Adrenal gland (tissue), 5 donors: ENCODE data around the gene UBE2Q2.

Experiments used
- CTCF ChIP-seq, 6 experiments: fragments of 450-650 bp in 4 of 6; fragments of 200-600 bp in 2 of 6; sonication (generic) in 1 of 6; IDR thresholded peaks; 1 replicate in 5 of 6; 2 replicates in 1 of 6; pipeline versions ENCODE4 v1.5.1 to v1.8.0; 2016 to 2021; ENCODE audit warnings: antibody characterized with exemption in 6 of 6, mild to moderate bottlenecking in 2 of 6, moderate library complexity in 1 of 6
- POLR2A ChIP-seq, 2 donors: fragments of 450-650 bp; IDR thresholded peaks; one replicate each; pipeline ENCODE4 v1.6.1; 2017; ENCODE audit warnings: antibody characterized with exemption in 2 of 2, mild to moderate bottlenecking in 2 of 2, moderate library complexity in 1 of 2
- donor health status: DM: no; HTN: no; CAD: no.

GRCh38 chr15:75926931-75927330 lies 83.7 kb downstream of the UBE2Q2 start:
- TF ChIP-seq CTCF (IDR thresholded peaks at IDR 0.05) (no peak), POLR2A (IDR thresholded peaks at IDR 0.05) (no peak)
